Measurements from ENCODE around the gene ESCO1. TPM values are rescaled to one million over a fixed set of nuclear protein-coding genes. Genes with fewer than 3 reads are reported as not detected.

ESCO1 gene
- total and polyA plus RNA-seq, 2 of the 4 experiments (the other 2 are of a cell fraction): 3.1 to 4.5 TPM

- no peaks in the 10 kb centered on the region for H3K4me1 ChIP-seq (ENCODE audit: control insufficient read depth, insufficient read depth, low read length)
- H3K79me1 ChIP-seq (ENCODE audit: low read depth in 1 of 2, low read length in 2 of 2): no peaks in the 10 kb centered on the region; a peak in 1 of 4 replicates
- H2AK9ac ChIP-seq (replicated peaks; ENCODE audit: low read depth, low read length, poor library complexity): no peak overlapping the region
- no peak overlapping the region for H3K4me3 ChIP-seq (ENCODE audit: insufficient read depth, low read depth, low read length)
- DNase-seq (no peak), ATAC-seq (ENCODE audit: low read depth) (no peak)
- H2BK5ac ChIP-seq (ENCODE audit: low read depth, low read length, poor library complexity, severe bottlenecking): no peak overlapping the region
- peaks cover 3% of the 10 kb centered on the region for H3K36me3 ChIP-seq (ENCODE audit: control insufficient read depth, insufficient read depth, low read length)
- H3K9me1 ChIP-seq (ENCODE audit: insufficient read depth, low read length): no peaks in the 10 kb centered on the region
- no peak overlapping the region for H4K91ac ChIP-seq (ENCODE audit: insufficient read depth, low read depth, low read length)
- ChIA-PET POLR2A (ENCODE audit: unreplicated experiment) (no interaction called here), CTCF (no interaction called here)
- BruUV-seq (replicated peaks): no TSS peak
- H2BK20ac ChIP-seq (ENCODE audit: low read depth, low read length): no peak overlapping the region
- dilution Hi-C loops (cut with HindIII; ENCODE audit: low sequenced_read_pairs, unreplicated experiment) (no loop called here), intact Hi-C loops (cut with micrococcal nuclease) (no loop called here), in situ Hi-C loops (cut with MboI; ENCODE audit: low sequenced_read_pairs) (no loop called here)
- no peak overlapping the region for H2BK120ac ChIP-seq (ENCODE audit: low read depth, low read length)
- H3K14ac ChIP-seq (replicated peaks; ENCODE audit: low read depth, low read length): no peak overlapping the region
- no peak overlapping the region for H3K9ac ChIP-seq (ENCODE audit: low read depth, low read length)
- no peak overlapping the region for H3K23ac ChIP-seq (ENCODE audit: low read depth, low read length)
- no peak overlapping the region for H4K5ac ChIP-seq (ENCODE audit: low read depth, low read length)
- no peak overlapping the region for H4K8ac ChIP-seq (ENCODE audit: low read depth in 2 of 2, low read length in 2 of 2)
- no peak overlapping the region for H3K56ac ChIP-seq (ENCODE audit: extremely low read depth, insufficient read depth, low read length)
- WGBS, 2 experiments (ENCODE audit: extremely low coverage in 2 of 2, insufficient read length in 1 of 2): no CpG with 5 or more reads among the region's 3 CpGs
- no peak overlapping the region for H3K18ac ChIP-seq (ENCODE audit: low read depth, low read length)
- H3K27me3 ChIP-seq (ENCODE audit: control insufficient read depth, insufficient read depth, low read length): no peaks in the 10 kb centered on the region
- TF ChIP-seq FOS (IDR thresholded peaks at IDR 0.05; ENCODE audit: low read depth, low read length) (no peak), USF2 (IDR thresholded peaks at IDR 0.05; ENCODE audit: low read depth, low read length) (no peak)
- H3K9me3 ChIP-seq (ENCODE audit: control insufficient read depth, insufficient read depth, low read length): no peaks in the 10 kb centered on the region
- no peak overlapping the region for H3K4me2 ChIP-seq (ENCODE audit: low read depth, low read length)
- no peak overlapping the region for H2AK5ac ChIP-seq (ENCODE audit: low read depth, low read length)
- no peak overlapping the region for H3K4ac ChIP-seq (ENCODE audit: low read depth, low read length)
- no peak overlapping the region for H3K27ac ChIP-seq (ENCODE audit: insufficient read depth, low read length)
- no peak overlapping the region for H2BK15ac ChIP-seq (ENCODE audit: low read depth, low read length)
- no peaks in the 10 kb centered on the region for H4K20me1 ChIP-seq (ENCODE audit: insufficient read depth, low read length)
- no peak overlapping the region for H2AFZ ChIP-seq (replicated peaks; ENCODE audit: low read length, poor library complexity)
Observed at GRCh38 chr18:21638822-21639221, 38.3 kb upstream of the ESCO1 start.

All from IMR-90 (cell line).